Stimulated activated CD8-positive, alpha-beta memory T cell treated with anti-CD3 and anti-CD28 coated beads, Interleukin-15, amount 100 ng/mL, for 48 hours (primary cell): ENCODE results near the gene SYAP1.
"Not testable (repeated sequence)": the region's sequence is repeated elsewhere in the genome, so short reads cannot be mapped to it uniquely, and the experiment has no call there.

Source experiments
- DNase-seq, 2 donors: peaks; one replicate each; pipeline ENCODE4 v3.0.0-alpha.2; 2020; ENCODE audit warnings: low read depth in 2 of 2

Gene SYAP1

DNA sequence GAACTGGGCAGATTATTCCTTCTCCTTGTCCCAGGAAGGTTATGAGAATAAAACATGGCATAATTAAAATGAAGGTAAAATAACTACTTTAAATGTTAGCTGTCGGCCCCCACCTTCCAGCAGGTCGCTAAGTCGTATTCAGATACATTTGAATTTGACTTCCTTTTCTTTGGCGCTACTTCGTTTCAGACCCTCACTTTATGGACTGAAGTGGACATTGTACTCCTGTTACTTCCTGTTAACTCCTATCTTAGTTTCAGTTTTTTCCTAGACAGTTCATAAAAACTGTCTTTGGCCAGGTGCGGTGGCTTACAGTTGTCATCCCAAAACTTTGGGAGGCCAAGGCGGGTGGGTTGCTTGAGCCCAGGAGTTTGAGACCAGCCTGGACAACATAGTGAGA lies 5.7 kb downstream of the SYAP1 start:
- DNase-seq, result no peak

GRCh38 chrX:16726347-16726988 lies 7.1 kb downstream of the SYAP1 start:
- DNase-seq, result not testable (repeated sequence)

DNA sequence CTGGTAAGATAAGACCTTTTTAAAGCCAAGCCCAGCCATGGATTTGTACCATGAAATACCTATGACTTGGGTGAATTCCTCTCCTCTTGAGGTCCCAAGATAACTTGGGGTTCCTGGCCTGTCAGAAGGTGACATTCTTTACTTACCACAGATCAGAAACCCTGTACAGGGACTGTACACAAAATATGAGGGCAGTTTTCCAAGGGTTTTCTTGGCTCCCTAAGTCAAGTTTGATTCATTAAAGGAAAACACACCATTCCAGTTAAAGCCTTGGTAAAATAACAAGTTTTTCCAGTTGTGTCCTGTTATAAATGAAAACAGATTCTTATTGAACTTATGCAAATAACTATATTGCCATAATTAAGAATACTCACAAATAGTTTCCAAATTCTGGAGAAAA lies 8.2 kb downstream of the SYAP1 start:
- DNase-seq, result no peak

GRCh38 chrX:16730450-16730849 lies 11.0 kb downstream of the SYAP1 start:
- DNase-seq, result no peak

- DNase-seq, result no peak
Measured at GRCh38 chrX:16733013-16733412, 13.6 kb downstream of the SYAP1 start.

GRCh38 chrX:16737024-16737423 lies 17.6 kb downstream of the SYAP1 start:
- DNase-seq, result no peak

- DNase-seq, result no peak
Measured at GRCh38 chrX:16739574-16739973, 20.2 kb downstream of the SYAP1 start.

GRCh38 chrX:16743604-16744325 lies 24.4 kb downstream of the SYAP1 start:
- DNase-seq, result no peak

DNA sequence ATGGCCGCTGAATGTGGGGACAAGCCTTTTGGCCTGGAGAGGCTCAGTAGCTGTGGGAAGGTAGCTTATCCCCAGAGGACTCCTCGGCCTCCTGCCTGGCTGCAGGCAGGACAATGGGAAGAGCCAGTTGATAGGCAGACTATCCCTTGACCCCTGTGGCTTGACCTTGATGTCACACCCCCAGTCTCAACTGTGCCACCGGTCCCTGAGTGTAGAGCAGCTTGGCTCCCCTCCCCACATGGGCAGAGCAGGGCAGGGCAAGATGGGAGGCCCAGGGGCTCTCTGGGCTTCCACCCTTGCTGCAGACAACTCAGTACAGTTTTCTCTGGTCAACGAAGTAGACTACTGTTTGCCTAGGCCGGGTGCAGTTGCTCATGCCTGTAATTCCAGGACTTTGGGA lies 25.7 kb downstream of the SYAP1 start:
- no peak for DNase-seq

DNA sequence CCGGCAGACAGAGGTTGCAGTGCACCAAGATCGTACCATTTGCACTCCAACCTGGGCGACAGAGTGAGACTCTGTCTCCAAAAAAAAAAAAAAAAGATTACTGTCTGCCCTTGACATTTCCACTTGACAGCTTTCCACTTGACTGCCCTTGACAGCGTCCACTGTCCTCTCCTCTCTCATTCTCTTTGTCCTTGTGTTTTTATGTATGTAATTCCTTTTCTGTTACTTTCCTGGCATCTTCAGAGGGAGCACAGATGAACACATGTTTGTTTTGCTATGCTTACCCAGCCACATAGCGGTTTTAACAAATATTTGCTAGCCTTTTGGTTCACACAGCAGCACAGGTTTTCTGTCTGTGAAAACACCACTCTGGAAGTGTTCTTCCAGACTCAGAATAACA lies 26.2 kb downstream of the SYAP1 start:
- DNase-seq, result no peak

DNA sequence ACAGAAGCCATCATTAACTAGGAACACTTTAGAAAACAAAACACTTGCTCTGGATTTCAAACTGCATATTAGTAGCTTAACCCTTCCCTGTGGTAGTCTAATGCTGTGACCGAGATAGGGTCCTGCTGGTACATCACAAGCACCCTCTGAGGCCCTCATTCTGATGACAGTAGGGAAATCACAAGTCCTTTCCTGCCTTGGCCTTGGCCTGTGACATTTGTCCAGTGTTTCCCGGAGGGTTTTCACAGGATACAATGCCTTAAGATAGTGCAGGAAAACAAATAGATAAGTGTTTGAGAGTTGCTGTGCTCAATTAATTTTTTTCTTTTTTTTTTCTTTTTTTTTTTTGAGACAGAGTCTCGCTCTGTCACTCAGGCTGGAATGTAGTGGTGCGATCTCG lies 29.0 kb downstream of the SYAP1 start:
- DNase-seq, result no peak

GRCh38 chrX:16750136-16750535 lies 30.7 kb downstream of the SYAP1 start:
- DNase-seq, result no peak

- no peak for DNase-seq
Measured at GRCh38 chrX:16754019-16754418, 34.6 kb downstream of the SYAP1 start.

DNA sequence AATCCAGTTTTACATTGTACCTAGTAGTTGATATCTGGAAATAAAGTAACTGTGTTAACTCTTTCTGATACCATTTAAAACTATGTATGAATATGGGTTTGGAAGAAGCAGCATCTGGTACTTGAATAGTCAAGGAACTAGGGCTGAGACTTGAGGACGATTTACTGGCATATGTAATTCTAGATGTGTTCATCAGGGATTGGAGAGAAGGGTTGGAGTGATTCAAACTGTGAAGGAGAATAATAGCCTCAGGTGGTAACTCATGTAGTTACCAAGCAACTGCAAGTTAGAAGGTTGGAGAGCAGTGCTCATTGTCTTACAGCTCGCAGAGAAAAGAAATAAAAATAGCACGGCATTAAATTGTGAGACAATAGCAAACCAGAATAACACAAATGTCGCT lies 37.3 kb downstream of the SYAP1 start:
- DNase-seq, result no peak

- DNase-seq, result not testable (repeated sequence)
Measured at GRCh38 chrX:16761500-16761899, 42.1 kb downstream of the SYAP1 start.

GRCh38 chrX:16762579-16762978 lies 43.2 kb downstream of the SYAP1 start:
- DNase-seq, result no peak

GRCh38 chrX:16765594-16765993 lies 46.2 kb downstream of the SYAP1 start:
- no peak for DNase-seq

DNA sequence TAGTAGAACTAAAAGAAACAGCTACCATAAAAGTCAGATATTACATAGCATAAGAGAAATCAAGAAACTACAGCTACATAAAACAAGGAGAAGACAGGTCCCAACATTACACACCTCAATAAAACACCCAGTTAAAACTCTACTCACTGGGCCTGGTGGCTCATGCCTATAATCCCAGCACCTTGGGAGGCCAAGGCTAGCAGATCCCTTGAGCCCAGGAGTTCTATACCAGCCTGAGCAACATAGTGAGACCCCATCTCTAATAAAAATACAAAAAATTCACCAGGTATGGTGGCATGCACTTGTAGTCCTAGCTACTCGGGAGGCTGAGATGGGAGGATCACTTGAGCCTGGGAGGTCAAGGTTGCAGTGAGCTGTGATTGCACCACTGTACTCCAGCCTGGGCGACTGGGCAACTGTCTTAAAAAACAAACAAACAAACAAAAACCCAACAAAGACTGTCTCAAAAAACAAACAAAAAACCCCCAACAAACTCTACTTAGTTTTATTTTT lies 51.6 kb downstream of the SYAP1 start:
- no peak for DNase-seq

DNA sequence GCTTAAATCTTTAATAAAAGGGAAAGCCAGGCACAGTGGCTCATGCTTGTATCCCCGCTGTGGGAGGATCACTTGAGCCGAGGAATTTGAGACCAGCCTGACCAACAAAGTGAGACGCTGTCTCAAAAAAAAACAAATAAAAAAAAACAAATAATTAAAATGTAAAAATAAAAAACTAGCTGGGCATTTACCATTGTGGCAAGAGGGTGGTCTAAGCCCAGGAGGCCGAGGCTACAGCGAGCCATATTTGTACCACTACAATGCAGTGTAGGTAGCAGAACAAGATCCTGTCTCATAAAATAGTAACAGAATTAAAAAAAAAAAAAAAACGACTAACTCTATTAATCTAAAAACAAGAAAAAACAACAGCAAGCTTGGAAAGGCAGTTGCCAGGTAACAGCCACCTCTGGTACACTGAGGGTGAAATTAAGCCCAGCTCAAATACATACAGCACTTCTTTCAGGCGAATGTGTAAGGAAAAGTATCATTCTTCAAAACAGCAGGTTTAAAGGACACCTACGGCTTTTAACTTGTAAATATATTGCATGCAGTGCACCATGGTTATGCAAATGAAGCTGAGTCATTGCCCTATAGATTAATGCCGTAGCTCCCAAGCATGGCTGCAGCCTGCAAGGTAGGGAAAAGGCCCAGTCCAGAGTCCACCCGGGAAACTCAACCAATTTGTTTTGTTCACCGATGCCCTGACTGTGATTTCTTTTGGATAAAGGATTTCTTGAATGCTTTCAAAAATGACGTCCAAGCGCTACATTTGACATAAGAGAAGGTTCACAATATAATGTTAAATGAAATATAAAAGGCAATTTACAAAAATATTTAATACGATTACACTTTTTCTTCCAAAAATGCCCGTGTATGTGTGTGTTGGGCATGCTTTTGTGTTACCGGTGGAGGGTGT lies 52.3 kb downstream of the SYAP1 start:
- no peak for DNase-seq

DNA sequence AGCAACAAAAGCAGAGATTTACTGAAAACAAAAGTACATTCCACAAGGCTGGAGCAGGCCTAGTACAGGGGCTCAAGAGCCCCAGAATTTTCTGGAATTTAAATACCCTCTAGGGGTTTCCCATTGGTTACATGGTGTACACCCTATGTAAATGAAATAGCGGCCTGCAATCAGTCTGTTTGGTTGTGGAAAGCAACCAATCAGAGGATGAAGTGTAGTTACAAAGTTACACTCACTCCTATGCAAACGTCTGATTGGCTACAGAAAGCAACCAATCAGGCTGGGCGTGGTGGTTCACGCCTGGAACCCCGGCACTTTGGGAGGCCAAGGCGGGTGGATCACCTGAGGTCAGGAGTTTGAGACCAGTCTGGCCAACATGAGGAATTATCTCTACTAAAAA lies 53.0 kb downstream of the SYAP1 start:
- no peak for DNase-seq

- no peak for DNase-seq
Measured at GRCh38 chrX:16774746-16775145, 55.3 kb downstream of the SYAP1 start.

DNA sequence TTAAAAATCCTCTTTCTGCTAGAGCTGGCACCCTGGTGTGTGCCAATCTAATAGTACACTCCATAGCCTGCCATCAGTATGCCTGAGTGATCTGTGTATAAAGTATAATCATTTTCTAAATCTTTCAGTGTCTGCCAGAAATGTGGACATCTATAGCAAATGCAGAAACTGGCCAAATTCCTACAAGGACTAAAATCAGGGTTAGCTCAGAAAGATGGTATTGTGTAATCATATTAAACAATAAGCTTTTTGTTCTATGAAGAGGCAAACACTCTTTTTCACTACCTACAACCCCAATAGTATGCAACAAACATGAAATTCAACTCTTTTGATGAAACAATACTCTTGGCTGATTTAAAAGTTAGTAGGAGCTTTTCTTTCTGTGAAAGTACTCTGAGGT lies 59.1 kb downstream of the SYAP1 start:
- DNase-seq, result no peak
